GM12865 (cell line): Measurements from ENCODE around the gene SERPINA1.
A peak's percentile ranks its signal among the peaks of the same experiment; 100 is the strongest.

Source experiments
- DNase-seq: peaks from one replicate; pipeline ENCODE4 v3.0.0; 2010; ENCODE audit warnings: low read depth
- H3K4me3 ChIP-seq: 2 replicates; pipeline ENCODE4 v1.5.1; 2011; ENCODE audit warnings: mild to moderate bottlenecking, low read depth, low read length, control low read depth
- CTCF ChIP-seq: IDR thresholded peaks from 2 replicates; pipeline ENCODE4 v1.5.1; 2011; ENCODE audit warnings: low read length, control low read depth, low read depth, inconsistent platforms; ENCODE audit not compliant: insufficient read depth; ENCODE audit errors: missing control alignments

SERPINA1 gene

GRCh38 chr14:94344389-94344788 is 44.0 kb downstream of the SERPINA1 start:
- DNase-seq = no peak
- TF ChIP-seq CTCF = no peak
- no peak overlapping the region for H3K4me3 ChIP-seq

GRCh38 chr14:94343238-94344005 is 45.0 kb downstream of the SERPINA1 start:
- TF ChIP-seq CTCF = no peak
- no peak overlapping the region for H3K4me3 ChIP-seq
- no peak for DNase-seq

- H3K4me3 ChIP-seq = no peak overlapping the region
- peak; percentile 23 for DNase-seq
Measured at GRCh38 chr14:94342334-94342934, 46.0 kb downstream of the SERPINA1 start.

GRCh38 chr14:94341656-94342333 is 46.6 kb downstream of the SERPINA1 start:
- no peak for TF ChIP-seq CTCF
- no peak overlapping the region for H3K4me3 ChIP-seq
- no peak for DNase-seq

More at GRCh38 chr14:94342334-94342934, 46.0 kb downstream of the SERPINA1 start:
- TF ChIP-seq CTCF = no peak

- DNase-seq = no peak
- H3K4me3 ChIP-seq = no peak overlapping the region
- TF ChIP-seq CTCF = no peak
Measured at GRCh38 chr14:94340533-94340932, 47.9 kb downstream of the SERPINA1 start.

GRCh38 chr14:94338023-94338422 is 50.4 kb downstream of the SERPINA1 start:
- no peak for DNase-seq
- no peak overlapping the region for H3K4me3 ChIP-seq
- no peak for TF ChIP-seq CTCF
